Measurements from ENCODE around the gene ZNF585A.
"Not testable (repeated sequence)": the region's sequence is repeated elsewhere in the genome, so short reads cannot be mapped to it uniquely, and the experiment has no call there.

Gene ZNF585A

GRCh38 chr19:37172368-37173366 lies at the start of gene ZNF585A:
ZNF585A (minus strand) TSS chr19:37172695; CDS start chr19:37169910, 2,785 bp downstream.
- DNase-seq (ENCODE audit: low spot score): peak; percentile 92

- no peak for DNase-seq (ENCODE audit: low spot score)
These were observed 48.6 kb upstream of the ZNF585A start for GRCh38 chr19:37221136-37221535.

GRCh38 chr19:37220383-37220782 lies 47.9 kb upstream of the ZNF585A start:
- no peak for DNase-seq (ENCODE audit: low spot score)

GRCh38 chr19:37218592-37218935 lies 46.1 kb upstream of the ZNF585A start:
- no peak for DNase-seq (ENCODE audit: low spot score)

GRCh38 chr19:37217775-37218591 lies 45.5 kb upstream of the ZNF585A start, which contains the start of gene ZNF383:
ZNF383 (plus strand) TSS chr19:37218214; CDS start chr19:37230454, 12,240 bp downstream.
- peak; percentile 95 for DNase-seq (ENCODE audit: low spot score)

- no peak for DNase-seq (ENCODE audit: low spot score)
These were observed 44.9 kb upstream of the ZNF585A start for GRCh38 chr19:37217480-37217774.

GRCh38 chr19:37197768-37198167 lies 25.3 kb upstream of the ZNF585A start:
- no peak for DNase-seq (ENCODE audit: low spot score)

GRCh38 chr19:37197115-37197514 lies 24.6 kb upstream of the ZNF585A start:
- not testable (repeated sequence) for DNase-seq (ENCODE audit: low spot score)

- not testable (repeated sequence) for DNase-seq (ENCODE audit: low spot score)
These were observed 22.8 kb upstream of the ZNF585A start for GRCh38 chr19:37195248-37195647.

GRCh38 chr19:37186071-37186470 lies 13.6 kb upstream of the ZNF585A start:
- not testable (repeated sequence) for DNase-seq (ENCODE audit: low spot score)

GRCh38 chr19:37165635-37166034 lies 6.9 kb downstream of the ZNF585A start:
- DNase-seq (ENCODE audit: low spot score): no peak

- DNase-seq (ENCODE audit: low spot score): no peak
These were observed 12.3 kb downstream of the ZNF585A start for GRCh38 chr19:37160153-37160552.

- DNase-seq (ENCODE audit: low spot score): no peak
These were observed 24.3 kb downstream of the ZNF585A start for GRCh38 chr19:37148214-37148613.

GRCh38 chr19:37136111-37136510 lies 36.4 kb downstream of the ZNF585A start:
- DNase-seq (ENCODE audit: low spot score): no peak

GRCh38 chr19:37128821-37129177 lies 43.7 kb downstream of the ZNF585A start:
- no peak for DNase-seq (ENCODE audit: low spot score)

GRCh38 chr19:37127999-37128820 lies 44.3 kb downstream of the ZNF585A start:
- peak; percentile 11 for DNase-seq (ENCODE audit: low spot score)

GRCh38 chr19:37122093-37122492 lies 50.4 kb downstream of the ZNF585A start:
- not testable (repeated sequence) for DNase-seq (ENCODE audit: low spot score)

- peak; percentile 51 for DNase-seq (ENCODE audit: low spot score)
These were observed 58.5 kb downstream of the ZNF585A start for GRCh38 chr19:37114001-37114400.

- DNase-seq (ENCODE audit: low spot score): peak; percentile 62
These were observed 60.7 kb downstream of the ZNF585A start for GRCh38 chr19:37111753-37112152.

GRCh38 chr19:37104135-37104534 lies 68.4 kb downstream of the ZNF585A start:
- DNase-seq (ENCODE audit: low spot score): not testable (repeated sequence)

- no peak for DNase-seq (ENCODE audit: low spot score)
These were observed 73.9 kb downstream of the ZNF585A start for GRCh38 chr19:37098570-37098969.

GRCh38 chr19:37095859-37096258 lies 76.6 kb downstream of the ZNF585A start:
- DNase-seq (ENCODE audit: low spot score): no peak
